Panc1 (cell line): ENCODE measurements around the gene DCK.

ENCODE experiments used
- POLR2AphosphoS5 ChIP-seq: IDR thresholded peaks from 2 replicates; pipeline ENCODE4 v1.6.1; 2012; ENCODE audit warnings: mild to moderate bottlenecking, low read depth, low read length, moderate library complexity
- TF ChIP-seq, protein P1 (sequence below): fragments of 450-650 bp; IDR thresholded peaks from 2 replicates; pipeline ENCODE4 v1.5.1; 2017; ENCODE audit warnings: mild to moderate bottlenecking

DNA sequence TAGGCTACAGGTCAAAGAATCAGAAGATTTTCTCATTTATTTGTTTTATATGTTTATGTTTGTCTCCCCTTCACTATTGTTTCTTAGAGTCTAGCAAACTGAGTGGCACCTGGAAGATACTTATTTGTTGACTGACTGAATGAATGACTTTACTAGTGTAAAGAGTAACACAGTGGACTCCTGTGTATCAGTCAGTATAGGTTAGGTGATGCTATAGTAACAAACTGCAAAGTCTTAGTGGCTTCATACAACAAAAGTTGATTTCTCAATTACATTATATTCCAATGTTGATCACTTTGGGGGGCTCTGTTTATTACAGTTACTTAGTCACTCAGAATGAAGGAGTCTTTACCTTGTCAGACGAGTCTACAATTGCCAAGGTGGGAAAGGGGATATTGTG is 76.6 kb downstream of the DCK start:
- TF ChIP-seq, protein P1, sequence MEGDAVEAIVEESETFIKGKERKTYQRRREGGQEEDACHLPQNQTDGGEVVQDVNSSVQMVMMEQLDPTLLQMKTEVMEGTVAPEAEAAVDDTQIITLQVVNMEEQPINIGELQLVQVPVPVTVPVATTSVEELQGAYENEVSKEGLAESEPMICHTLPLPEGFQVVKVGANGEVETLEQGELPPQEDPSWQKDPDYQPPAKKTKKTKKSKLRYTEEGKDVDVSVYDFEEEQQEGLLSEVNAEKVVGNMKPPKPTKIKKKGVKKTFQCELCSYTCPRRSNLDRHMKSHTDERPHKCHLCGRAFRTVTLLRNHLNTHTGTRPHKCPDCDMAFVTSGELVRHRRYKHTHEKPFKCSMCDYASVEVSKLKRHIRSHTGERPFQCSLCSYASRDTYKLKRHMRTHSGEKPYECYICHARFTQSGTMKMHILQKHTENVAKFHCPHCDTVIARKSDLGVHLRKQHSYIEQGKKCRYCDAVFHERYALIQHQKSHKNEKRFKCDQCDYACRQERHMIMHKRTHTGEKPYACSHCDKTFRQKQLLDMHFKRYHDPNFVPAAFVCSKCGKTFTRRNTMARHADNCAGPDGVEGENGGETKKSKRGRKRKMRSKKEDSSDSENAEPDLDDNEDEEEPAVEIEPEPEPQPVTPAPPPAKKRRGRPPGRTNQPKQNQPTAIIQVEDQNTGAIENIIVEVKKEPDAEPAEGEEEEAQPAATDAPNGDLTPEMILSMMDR = no peak
- no peak for TF ChIP-seq POLR2AphosphoS5
